ENCODE measurements around the gene S100A1.
A peak's percentile ranks its signal among the peaks of the same experiment; 100 is the strongest.
"Not testable (repeated sequence)": the region's sequence is repeated elsewhere in the genome, so short reads cannot be mapped to it uniquely, and the experiment has no call there.

Gene S100A1

GRCh38 chr1:153659656-153660055 is 31.4 kb downstream of the S100A1 start:
- ChIA-PET POLR2A (interaction anchor here (1.1 to 3.6 kb wide), 2 partner anchors 20 to 32 kb away, joined by 4 to 11 read pairs; partner anchors contain the start of genes S100A1 and S100A13), CTCF (interaction anchor here (0.9 to 4.6 kb wide), 11 partner anchors 7 to 305 kb away, joined by 3 to 28 read pairs (median 4); no protein-coding TSS in a partner anchor)
- peak overlapping the region; percentile 92 for H3K4me3 ChIP-seq (ENCODE audit: low read depth, low read length)
- TF ChIP-seq, protein P1, sequence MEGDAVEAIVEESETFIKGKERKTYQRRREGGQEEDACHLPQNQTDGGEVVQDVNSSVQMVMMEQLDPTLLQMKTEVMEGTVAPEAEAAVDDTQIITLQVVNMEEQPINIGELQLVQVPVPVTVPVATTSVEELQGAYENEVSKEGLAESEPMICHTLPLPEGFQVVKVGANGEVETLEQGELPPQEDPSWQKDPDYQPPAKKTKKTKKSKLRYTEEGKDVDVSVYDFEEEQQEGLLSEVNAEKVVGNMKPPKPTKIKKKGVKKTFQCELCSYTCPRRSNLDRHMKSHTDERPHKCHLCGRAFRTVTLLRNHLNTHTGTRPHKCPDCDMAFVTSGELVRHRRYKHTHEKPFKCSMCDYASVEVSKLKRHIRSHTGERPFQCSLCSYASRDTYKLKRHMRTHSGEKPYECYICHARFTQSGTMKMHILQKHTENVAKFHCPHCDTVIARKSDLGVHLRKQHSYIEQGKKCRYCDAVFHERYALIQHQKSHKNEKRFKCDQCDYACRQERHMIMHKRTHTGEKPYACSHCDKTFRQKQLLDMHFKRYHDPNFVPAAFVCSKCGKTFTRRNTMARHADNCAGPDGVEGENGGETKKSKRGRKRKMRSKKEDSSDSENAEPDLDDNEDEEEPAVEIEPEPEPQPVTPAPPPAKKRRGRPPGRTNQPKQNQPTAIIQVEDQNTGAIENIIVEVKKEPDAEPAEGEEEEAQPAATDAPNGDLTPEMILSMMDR (IDR thresholded peaks at IDR 0.05; ENCODE audit: insufficient read depth, low read length, missing control alignments): no peak
- DNase-seq (ENCODE audit: low read depth, low spot score): no peak

- TF ChIP-seq, protein P1 (IDR thresholded peaks at IDR 0.05; ENCODE audit: insufficient read depth, low read length, missing control alignments): no peak
- H3K4me3 ChIP-seq (ENCODE audit: low read depth, low read length): no peak overlapping the region
- POLR2A ChIA-PET: interaction anchor here (3.6 kb wide), 1 partner anchor 34 kb away, joined by 11 read pairs; the partner anchor contains the start of genes S100A1 and S100A13
- DNase-seq (ENCODE audit: low read depth, low spot score): no peak
- CTCF ChIA-PET: interaction anchor here (1.1 to 4.6 kb wide), 2 partner anchors 90 to 325 kb away, joined by 4 to 28 read pairs; partner anchors contain the start of gene RAB13
These were observed 33.0 kb downstream of the S100A1 start for GRCh38 chr1:153661111-153661708.

DNA sequence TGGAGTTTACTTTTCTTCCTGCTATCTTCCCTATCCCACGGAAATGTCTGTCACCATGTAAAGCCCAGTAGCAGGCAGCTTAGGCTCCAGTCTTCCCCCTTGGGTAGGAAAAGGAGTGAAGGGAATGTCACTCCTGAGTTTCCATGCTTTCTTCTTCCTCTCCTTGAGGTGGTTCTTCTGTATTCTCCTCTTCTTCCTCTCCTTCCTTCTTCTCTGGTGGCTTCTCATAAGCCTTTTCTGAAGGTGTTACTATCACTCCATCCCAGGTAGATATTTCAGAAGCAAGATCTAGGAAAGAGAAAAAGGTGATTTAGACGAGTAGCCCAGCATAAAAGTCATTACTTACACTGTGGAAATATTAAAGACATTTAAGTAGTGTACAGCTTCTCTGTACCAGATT is 34.0 kb downstream of the S100A1 start:
- CTCF ChIA-PET: interaction anchor here (1.1 to 4.6 kb wide), 2 partner anchors 91 to 324 kb away, joined by 4 to 28 read pairs; partner anchors contain the start of gene RAB13

DNA sequence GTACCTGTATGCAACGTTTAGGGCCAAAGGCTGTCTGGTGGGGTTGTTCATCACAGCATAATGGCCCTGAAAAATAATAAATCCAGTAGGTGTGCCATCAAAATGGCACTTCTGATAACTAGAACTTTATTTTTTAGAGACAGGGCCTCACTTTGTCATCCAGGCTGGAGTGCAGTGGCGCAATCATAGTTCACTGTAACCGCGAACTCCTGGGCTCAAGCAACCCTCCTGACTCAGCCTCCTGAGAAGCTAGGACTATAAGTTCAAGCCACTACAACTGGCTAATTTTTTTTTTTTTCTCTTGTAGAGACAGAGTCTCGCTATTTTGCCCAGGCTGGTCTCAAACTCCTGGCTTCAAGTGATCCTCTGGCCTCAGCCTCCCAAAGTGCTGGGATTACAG is 35.0 kb downstream of the S100A1 start:
- TF ChIP-seq, protein P1 (IDR thresholded peaks at IDR 0.05; ENCODE audit: insufficient read depth, low read length, missing control alignments): no peak
- POLR2A ChIA-PET: interaction anchor here (0.6 kb wide), 1 partner anchor 296 kb away, joined by 3 read pairs; no protein-coding TSS in a partner anchor
- CTCF ChIA-PET: no interaction called here
- DNase-seq (ENCODE audit: low read depth, low spot score): no peak
- no peak overlapping the region for H3K4me3 ChIP-seq (ENCODE audit: low read depth, low read length)

More for the DNA sequence above, 34.0 kb downstream of the S100A1 start:
- no peak for DNase-seq (ENCODE audit: low read depth, low spot score)
- TF ChIP-seq, protein P1 (IDR thresholded peaks at IDR 0.05; ENCODE audit: insufficient read depth, low read length, missing control alignments): no peak
- POLR2A ChIA-PET: interaction anchor here (3.6 kb wide), 1 partner anchor 35 kb away, joined by 11 read pairs; the partner anchor contains the start of genes S100A1 and S100A13
- H3K4me3 ChIP-seq (ENCODE audit: low read depth, low read length): no peak overlapping the region

DNA sequence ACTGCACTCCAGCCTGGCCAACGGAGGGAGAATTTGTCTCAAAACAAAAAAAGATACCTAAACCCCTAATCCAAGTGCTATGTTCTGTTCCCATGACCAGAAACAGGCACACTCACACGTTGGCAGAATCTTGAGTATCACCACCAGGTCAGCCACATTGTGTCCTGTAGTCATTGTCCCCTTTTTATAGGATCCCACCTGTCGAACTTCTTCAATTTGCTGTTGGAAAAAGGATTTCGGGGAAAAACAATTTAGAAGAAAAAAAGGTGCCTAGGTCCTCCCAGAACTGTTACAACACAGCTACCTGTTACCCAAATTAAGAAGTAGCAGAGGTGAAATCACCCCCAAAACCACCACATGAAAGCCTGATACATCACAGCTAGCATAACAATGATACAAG is 39.2 kb downstream of the S100A1 start:
- TF ChIP-seq, protein P1 (IDR thresholded peaks at IDR 0.05; ENCODE audit: insufficient read depth, low read length, missing control alignments): no peak
- DNase-seq (ENCODE audit: low read depth, low spot score): no peak
- POLR2A ChIA-PET: interaction anchor here (1.2 kb wide), 1 partner anchor 33 kb away, joined by 3 read pairs; the partner anchor contains the start of gene CHTOP
- CTCF ChIA-PET: interaction anchor here (0.8 to 2.5 kb wide), 5 partner anchors 8 to 100 kb away, joined by 3 to 8 read pairs (median 4); partner anchors contain the start of gene NPR1
- no peak overlapping the region for H3K4me3 ChIP-seq (ENCODE audit: low read depth, low read length)

- DNase-seq (ENCODE audit: low read depth, low spot score); POLR2A ChIA-PET; H3K4me3 ChIP-seq (ENCODE audit: low read depth, low read length): not testable (repeated sequence)
- CTCF ChIA-PET: interaction anchor here (0.8 to 2.5 kb wide), 3 partner anchors 9 to 318 kb away, joined by 3 to 8 read pairs (median 7); partner anchors contain the start of genes NPR1, RAB13 and SNAPIN
These were observed 40.4 kb downstream of the S100A1 start for GRCh38 chr1:153668672-153669071.

Data from AG04449 (cell line).